Measurements from ENCODE around the gene NDUFS4.
"Not testable (repeated sequence)": the region's sequence is repeated elsewhere in the genome, so short reads cannot be mapped to it uniquely, and the experiment has no call there.

NDUFS4 gene

GRCh38 chr5:53671447-53671846, 111.0 kb downstream of the NDUFS4 start:
- no peak for DNase-seq

GRCh38 chr5:53674121-53674520, 113.7 kb downstream of the NDUFS4 start:
- no peak for DNase-seq

GRCh38 chr5:53677632-53678031, 117.2 kb downstream of the NDUFS4 start:
- DNase-seq = no peak

GRCh38 chr5:53678981-53679660, 118.7 kb downstream of the NDUFS4 start:
- DNase-seq = no peak

- no peak for DNase-seq
Measured at GRCh38 chr5:53681079-53681478, 120.6 kb downstream of the NDUFS4 start.

GRCh38 chr5:53691014-53691413, 130.6 kb downstream of the NDUFS4 start:
- no peak for DNase-seq

- no peak for DNase-seq
Measured at GRCh38 chr5:53694520-53695022, 134.1 kb downstream of the NDUFS4 start.

- DNase-seq = not testable (repeated sequence)
Measured at GRCh38 chr5:53710405-53710804, 150.0 kb downstream of the NDUFS4 start.

- no peak for DNase-seq
Measured at GRCh38 chr5:53712327-53712726, 151.9 kb downstream of the NDUFS4 start.

- DNase-seq = no peak
Measured at GRCh38 chr5:53713978-53714666, 153.7 kb downstream of the NDUFS4 start.

GRCh38 chr5:53714667-53715010, 154.2 kb downstream of the NDUFS4 start:
- DNase-seq = no peak

GRCh38 chr5:53726121-53726520, 165.7 kb downstream of the NDUFS4 start:
- no peak for DNase-seq

- DNase-seq = no peak
Measured at GRCh38 chr5:53730943-53731342, 170.5 kb downstream of the NDUFS4 start.

Data from central memory CD4-positive, alpha-beta T cell (primary cell).